ENCODE results near the gene ITPR2. TPM values are rescaled to one million over a fixed set of nuclear protein-coding genes. Genes with fewer than 3 reads are reported as not detected.
A peak's percentile ranks its signal among the peaks of the same experiment; 100 is the strongest.

ITPR2 gene
- total RNA-seq, 2 experiments from 2014 or later = 31.7 to 36.3 TPM

GRCh38 chr12:26630546-26631027, 202.4 kb downstream of the ITPR2 start:
- DNase-seq = no peak
- Mint-ChIP-seq H3K4me3 (no peak overlapping the region), H3K36me3 (ENCODE audit: low read depth) (peaks cover 21% of the 10 kb centered on the region), H3K27me3 (no peaks in the 10 kb centered on the region), H3K4me1 (peaks cover 18% of the 10 kb centered on the region), H3K27ac (no peak overlapping the region), H3K9me3 (no peaks in the 10 kb centered on the region)
- CTCF ChIA-PET = interaction anchor here (1.2 kb wide), 1 partner anchor 21 kb away, joined by 3 read pairs; no protein-coding TSS in a partner anchor
- POLR2A ChIA-PET = no interaction called here

GRCh38 chr12:26629864-26630263, 203.1 kb downstream of the ITPR2 start:
- Mint-ChIP-seq H3K36me3 (ENCODE audit: low read depth) (peaks cover 23% of the 10 kb centered on the region), H3K27me3 (no peaks in the 10 kb centered on the region), H3K27ac (no peak overlapping the region), H3K4me1 (peaks cover 18% of the 10 kb centered on the region), H3K4me3 (no peak overlapping the region), H3K9me3 (no peaks in the 10 kb centered on the region)
- ChIA-PET POLR2A (no interaction called here), CTCF (interaction anchor here (1.2 kb wide), 1 partner anchor 22 kb away, joined by 3 read pairs; no protein-coding TSS in a partner anchor)
- no peak for DNase-seq

- DNase-seq = no peak
- no peaks in the 10 kb centered on the region for H3K27me3 Mint-ChIP-seq
- H3K4me1 Mint-ChIP-seq = peaks cover 18% of the 10 kb centered on the region
- H3K4me3 Mint-ChIP-seq = no peak overlapping the region
- ChIA-PET POLR2A (no interaction called here), CTCF (interaction anchor here (1.0 kb wide), 1 partner anchor 24 kb away, joined by 3 read pairs; no protein-coding TSS in a partner anchor)
- H3K27ac Mint-ChIP-seq = no peak overlapping the region
- no peaks in the 10 kb centered on the region for H3K9me3 Mint-ChIP-seq
- peaks cover 25% of the 10 kb centered on the region for H3K36me3 Mint-ChIP-seq (ENCODE audit: low read depth)
Measured at GRCh38 chr12:26628234-26628633, 204.8 kb downstream of the ITPR2 start.

- DNase-seq = no peak
- Mint-ChIP-seq H3K4me1 (peaks cover 20% of the 10 kb centered on the region), H3K9me3 (no peaks in the 10 kb centered on the region), H3K27me3 (no peaks in the 10 kb centered on the region), H3K36me3 (ENCODE audit: low read depth) (peaks cover 27% of the 10 kb centered on the region), H3K27ac (no peak overlapping the region), H3K4me3 (no peak overlapping the region)
- CTCF ChIA-PET = no interaction called here
- POLR2A ChIA-PET = no interaction called here
Measured at GRCh38 chr12:26627335-26627734, 205.7 kb downstream of the ITPR2 start.

GRCh38 chr12:26623136-26623535, 209.9 kb downstream of the ITPR2 start:
- CTCF ChIA-PET = no interaction called here
- POLR2A ChIA-PET = no interaction called here
- no peak for DNase-seq
- no peak overlapping the region for H3K4me3 Mint-ChIP-seq
- H3K36me3 Mint-ChIP-seq (ENCODE audit: low read depth) = peaks cover 40% of the 10 kb centered on the region
- no peak overlapping the region for H3K27ac Mint-ChIP-seq
- H3K9me3 Mint-ChIP-seq = no peaks in the 10 kb centered on the region
- H3K27me3 Mint-ChIP-seq = no peaks in the 10 kb centered on the region
- H3K4me1 Mint-ChIP-seq = peaks cover 20% of the 10 kb centered on the region

GRCh38 chr12:26622601-26623000, 210.4 kb downstream of the ITPR2 start:
- ChIA-PET POLR2A (no interaction called here), CTCF (interaction anchor here (0.6 kb wide), 1 partner anchor 41 kb away, joined by 3 read pairs; no protein-coding TSS in a partner anchor)
- H3K9me3 Mint-ChIP-seq = no peaks in the 10 kb centered on the region
- peaks cover 20% of the 10 kb centered on the region for H3K4me1 Mint-ChIP-seq
- no peak overlapping the region for H3K27ac Mint-ChIP-seq
- DNase-seq = no peak
- no peak overlapping the region for H3K4me3 Mint-ChIP-seq
- H3K36me3 Mint-ChIP-seq (ENCODE audit: low read depth) = peaks cover 40% of the 10 kb centered on the region
- no peaks in the 10 kb centered on the region for H3K27me3 Mint-ChIP-seq

- no peak overlapping the region for H3K27ac Mint-ChIP-seq
- H3K9me3 Mint-ChIP-seq = no peaks in the 10 kb centered on the region
- CTCF ChIA-PET = no interaction called here
- H3K4me3 Mint-ChIP-seq = no peak overlapping the region
- POLR2A ChIA-PET = no interaction called here
- H3K4me1 Mint-ChIP-seq = peaks cover 14% of the 10 kb centered on the region
- H3K36me3 Mint-ChIP-seq (ENCODE audit: low read depth) = peaks cover 34% of the 10 kb centered on the region
- no peaks in the 10 kb centered on the region for H3K27me3 Mint-ChIP-seq
- DNase-seq = no peak
Measured at GRCh38 chr12:26621932-26622331, 211.1 kb downstream of the ITPR2 start.

- Mint-ChIP-seq H3K27me3 (no peaks in the 10 kb centered on the region), H3K9me3 (no peaks in the 10 kb centered on the region), H3K36me3 (ENCODE audit: low read depth) (peaks cover 25% of the 10 kb centered on the region), H3K27ac (no peak overlapping the region), H3K4me1 (peaks cover 5% of the 10 kb centered on the region), H3K4me3 (no peak overlapping the region)
- ChIA-PET CTCF (no interaction called here), POLR2A (no interaction called here)
- DNase-seq = no peak
Measured at GRCh38 chr12:26620907-26621306, 212.1 kb downstream of the ITPR2 start.

GRCh38 chr12:26617513-26617912, 215.5 kb downstream of the ITPR2 start:
- H3K27me3 Mint-ChIP-seq = no peaks in the 10 kb centered on the region
- H3K4me1 Mint-ChIP-seq = no peaks in the 10 kb centered on the region
- CTCF ChIA-PET = no interaction called here
- no peak for DNase-seq
- POLR2A ChIA-PET = no interaction called here
- H3K27ac Mint-ChIP-seq = no peak overlapping the region
- no peak overlapping the region for H3K4me3 Mint-ChIP-seq
- peaks cover 18% of the 10 kb centered on the region for H3K36me3 Mint-ChIP-seq (ENCODE audit: low read depth)
- H3K9me3 Mint-ChIP-seq = no peaks in the 10 kb centered on the region

GRCh38 chr12:26614011-26614616, 218.9 kb downstream of the ITPR2 start:
- H3K4me3 Mint-ChIP-seq = no peak overlapping the region
- no peaks in the 10 kb centered on the region for H3K9me3 Mint-ChIP-seq
- H3K27ac Mint-ChIP-seq = no peak overlapping the region
- peak; percentile 28 for DNase-seq
- no peaks in the 10 kb centered on the region for H3K27me3 Mint-ChIP-seq
- ChIA-PET CTCF (interaction anchor here (0.8 to 2.2 kb wide), 11 partner anchors 9 to 1178 kb away, joined by 3 to 11 read pairs (median 4); no protein-coding TSS in a partner anchor), POLR2A (no interaction called here)
- no peaks in the 10 kb centered on the region for H3K4me1 Mint-ChIP-seq
- peaks cover 3% of the 10 kb centered on the region for H3K36me3 Mint-ChIP-seq (ENCODE audit: low read depth)

GRCh38 chr12:26612203-26612602, 220.8 kb downstream of the ITPR2 start:
- no peaks in the 10 kb centered on the region for H3K4me1 Mint-ChIP-seq
- no peaks in the 10 kb centered on the region for H3K9me3 Mint-ChIP-seq
- no peaks in the 10 kb centered on the region for H3K36me3 Mint-ChIP-seq (ENCODE audit: low read depth)
- ChIA-PET POLR2A (no interaction called here), CTCF (no interaction called here)
- H3K27me3 Mint-ChIP-seq = no peaks in the 10 kb centered on the region
- no peak overlapping the region for H3K27ac Mint-ChIP-seq
- no peak for DNase-seq
- no peak overlapping the region for H3K4me3 Mint-ChIP-seq

- ChIA-PET POLR2A (no interaction called here), CTCF (no interaction called here)
- Mint-ChIP-seq H3K9me3 (no peaks in the 10 kb centered on the region), H3K36me3 (ENCODE audit: low read depth) (no peaks in the 10 kb centered on the region), H3K27ac (no peak overlapping the region), H3K4me3 (no peak overlapping the region), H3K27me3 (no peaks in the 10 kb centered on the region), H3K4me1 (no peaks in the 10 kb centered on the region)
- no peak for DNase-seq
Measured at GRCh38 chr12:26611598-26611997, 221.4 kb downstream of the ITPR2 start.

- Mint-ChIP-seq H3K27ac (no peak overlapping the region), H3K9me3 (no peaks in the 10 kb centered on the region), H3K4me1 (no peaks in the 10 kb centered on the region), H3K27me3 (no peaks in the 10 kb centered on the region), H3K36me3 (ENCODE audit: low read depth) (no peaks in the 10 kb centered on the region), H3K4me3 (no peak overlapping the region)
- ChIA-PET POLR2A (no interaction called here), CTCF (no interaction called here)
- DNase-seq = no peak
Measured at GRCh38 chr12:26610774-26611173, 222.2 kb downstream of the ITPR2 start.

- CTCF ChIA-PET = interaction anchor here (0.9 kb wide), 1 partner anchor 17 kb away, joined by 3 read pairs; no protein-coding TSS in a partner anchor
- no peak overlapping the region for H3K4me3 Mint-ChIP-seq
- H3K9me3 Mint-ChIP-seq = no peaks in the 10 kb centered on the region
- no peak for DNase-seq
- POLR2A ChIA-PET = no interaction called here
- no peaks in the 10 kb centered on the region for H3K36me3 Mint-ChIP-seq (ENCODE audit: low read depth)
- no peaks in the 10 kb centered on the region for H3K27me3 Mint-ChIP-seq
- H3K27ac Mint-ChIP-seq = no peak overlapping the region
- no peaks in the 10 kb centered on the region for H3K4me1 Mint-ChIP-seq
Measured at GRCh38 chr12:26609986-26610385, 223.0 kb downstream of the ITPR2 start.

Data from activated CD4-positive, alpha-beta memory T cell treated with anti-CD3 and anti-CD28 coated beads, Interleukin-2, amount 10 ng/mL, durations not matched to agents 7 days and 5 days (primary cell).